Effector memory CD4-positive, alpha-beta T cell (primary cell): ENCODE results near the gene SSTR5.

Experiments used
- DNase-seq, 3 donors: peaks; one replicate each; pipeline ENCODE4 v3.0.0-alpha.2; 2020
- H3K27ac ChIP-seq: 2 replicates; pipeline ENCODE4 v1.7.0; 2013; ENCODE audit warnings: mild to moderate bottlenecking, low read length, moderate library complexity; ENCODE audit not compliant: insufficient read depth, poor library complexity, severe bottlenecking
- H3K27me3 ChIP-seq: replicated peaks from 2 replicates; pipeline ENCODE4 v1.7.0; 2013; ENCODE audit warnings: mild to moderate bottlenecking, low read length; ENCODE audit not compliant: insufficient read depth, control insufficient read depth, poor library complexity, severe bottlenecking
- H3K36me3 ChIP-seq: 2 replicates; pipeline ENCODE4 v1.7.0; 2013; ENCODE audit warnings: mild to moderate bottlenecking, low read length, moderate library complexity; ENCODE audit not compliant: control insufficient read depth, insufficient read depth
- H3K4me1 ChIP-seq: 2 replicates; pipeline ENCODE4 v1.7.0; 2013; ENCODE audit warnings: low read length, mild to moderate bottlenecking; ENCODE audit not compliant: control insufficient read depth, insufficient read depth, poor library complexity, severe bottlenecking
- H3K4me3 ChIP-seq: 2 replicates; pipeline ENCODE4 v1.7.0; 2013; ENCODE audit warnings: low read length, low read depth, mild to moderate bottlenecking; ENCODE audit not compliant: insufficient read depth, poor library complexity, severe bottlenecking
- H3K9me3 ChIP-seq: 2 replicates; pipeline ENCODE4 v1.7.0; 2013; ENCODE audit warnings: mild to moderate bottlenecking, low read length, moderate library complexity; ENCODE audit not compliant: control insufficient read depth

The SSTR5 gene

DNA sequence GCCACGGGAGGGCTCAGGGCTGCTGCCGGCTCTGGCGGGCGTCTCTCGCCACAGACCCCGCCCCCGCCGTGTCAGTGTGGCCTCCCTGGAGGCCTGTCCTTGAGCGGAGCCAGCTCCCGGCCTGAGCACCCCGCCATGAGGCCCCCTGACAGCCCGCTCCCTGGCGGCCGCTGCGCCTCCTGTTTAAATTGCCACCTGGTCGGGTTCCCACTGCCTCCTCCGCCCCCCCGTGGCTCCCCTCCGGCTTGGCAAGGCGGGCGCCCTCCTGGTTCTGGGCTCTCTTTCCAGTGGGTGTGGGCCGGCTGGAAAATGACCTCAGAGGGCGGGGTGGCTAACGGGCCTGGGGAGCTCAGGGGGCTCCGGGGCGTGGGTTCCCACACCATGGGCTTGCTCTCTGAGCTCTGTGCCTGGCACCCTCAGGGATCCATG lies 42.1 kb upstream of the SSTR5 start:
- no peaks in the 10 kb centered on the region for H3K36me3 ChIP-seq
- no peak overlapping the region for H3K4me3 ChIP-seq
- no peaks in the 10 kb centered on the region for H3K27me3 ChIP-seq
- no peak overlapping the region for H3K27ac ChIP-seq
- no peak for DNase-seq
- no peaks in the 10 kb centered on the region for H3K4me1 ChIP-seq
- H3K9me3 ChIP-seq = no peaks in the 10 kb centered on the region

DNA sequence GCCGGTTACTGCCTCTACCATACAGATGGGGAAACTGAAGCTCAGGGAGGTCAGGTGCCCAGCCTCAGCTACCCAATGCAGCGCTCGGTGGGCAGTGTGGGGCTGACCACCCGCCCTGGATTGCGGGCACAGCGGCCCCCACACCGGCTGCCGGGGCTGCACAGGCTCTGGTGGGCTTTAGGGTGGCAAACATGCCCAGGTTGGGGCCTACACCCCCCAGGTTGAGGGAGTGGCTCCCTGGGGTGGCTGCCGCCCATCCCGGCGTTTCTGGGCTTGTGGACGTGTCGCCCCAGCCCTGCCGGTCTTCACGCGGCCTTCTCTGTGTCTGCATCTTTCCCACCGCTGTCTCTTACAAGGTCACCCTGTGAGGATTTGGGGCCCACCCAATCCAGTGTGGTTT lies 40.9 kb upstream of the SSTR5 start:
- Histone ChIP-seq H3K36me3 (no peaks in the 10 kb centered on the region), H3K27ac (no peak overlapping the region), H3K27me3 (no peaks in the 10 kb centered on the region), H3K9me3 (no peaks in the 10 kb centered on the region), H3K4me3 (no peak overlapping the region), H3K4me1 (no peaks in the 10 kb centered on the region)
- no peak for DNase-seq

DNA sequence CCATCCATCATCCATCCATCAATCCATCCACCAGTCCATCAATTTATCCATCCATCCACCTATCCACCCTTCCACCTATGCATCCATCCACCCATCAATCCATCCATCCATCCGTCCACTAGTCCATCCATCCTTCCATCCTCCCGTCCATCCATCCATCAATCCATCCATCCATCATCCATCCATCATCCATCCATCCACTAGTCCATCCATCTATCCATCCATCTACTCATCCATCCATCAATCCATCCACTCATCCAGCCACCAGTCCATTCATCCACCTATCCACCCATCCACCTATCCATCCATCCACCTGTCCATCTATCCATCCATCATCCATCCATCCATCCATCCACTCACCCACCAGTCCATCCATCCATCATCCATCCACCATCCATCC lies 39.9 kb upstream of the SSTR5 start:
- no peaks in the 10 kb centered on the region for H3K27me3 ChIP-seq

DNA sequence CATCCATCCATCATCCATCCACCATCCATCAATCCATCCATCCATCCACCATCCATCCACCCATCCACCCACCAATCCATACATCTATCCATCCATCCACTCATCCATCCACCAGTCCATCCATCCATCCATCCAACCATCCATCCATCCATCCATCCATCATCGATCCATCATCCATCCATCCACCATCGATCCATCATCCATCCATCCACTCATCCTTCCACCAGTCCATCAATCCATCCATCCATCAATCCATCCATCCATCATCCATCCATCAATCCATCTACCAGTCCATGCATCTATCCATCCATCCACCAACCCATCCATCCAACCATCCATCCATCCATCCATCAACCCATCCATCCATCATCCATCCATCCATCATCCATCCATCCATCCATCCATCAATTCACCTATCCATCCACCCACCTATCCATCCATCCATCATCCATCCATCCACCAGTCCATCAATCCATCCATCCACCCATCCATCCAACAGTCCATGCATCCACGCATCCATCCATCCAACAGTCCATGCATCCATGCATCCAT lies 39.3 kb upstream of the SSTR5 start:
- Histone ChIP-seq H3K4me1 (no peaks in the 10 kb centered on the region), H3K27ac (no peak overlapping the region), H3K27me3 (no peaks in the 10 kb centered on the region), H3K9me3 (no peaks in the 10 kb centered on the region), H3K4me3 (no peak overlapping the region), H3K36me3 (no peaks in the 10 kb centered on the region)
- DNase-seq = no peak

More for the DNA sequence above, 39.9 kb upstream of the SSTR5 start:
- H3K27ac ChIP-seq = no peak overlapping the region
- no peak for DNase-seq
- H3K9me3 ChIP-seq = no peaks in the 10 kb centered on the region
- H3K36me3 ChIP-seq = no peaks in the 10 kb centered on the region
- H3K4me1 ChIP-seq = no peaks in the 10 kb centered on the region
- no peak overlapping the region for H3K4me3 ChIP-seq

DNA sequence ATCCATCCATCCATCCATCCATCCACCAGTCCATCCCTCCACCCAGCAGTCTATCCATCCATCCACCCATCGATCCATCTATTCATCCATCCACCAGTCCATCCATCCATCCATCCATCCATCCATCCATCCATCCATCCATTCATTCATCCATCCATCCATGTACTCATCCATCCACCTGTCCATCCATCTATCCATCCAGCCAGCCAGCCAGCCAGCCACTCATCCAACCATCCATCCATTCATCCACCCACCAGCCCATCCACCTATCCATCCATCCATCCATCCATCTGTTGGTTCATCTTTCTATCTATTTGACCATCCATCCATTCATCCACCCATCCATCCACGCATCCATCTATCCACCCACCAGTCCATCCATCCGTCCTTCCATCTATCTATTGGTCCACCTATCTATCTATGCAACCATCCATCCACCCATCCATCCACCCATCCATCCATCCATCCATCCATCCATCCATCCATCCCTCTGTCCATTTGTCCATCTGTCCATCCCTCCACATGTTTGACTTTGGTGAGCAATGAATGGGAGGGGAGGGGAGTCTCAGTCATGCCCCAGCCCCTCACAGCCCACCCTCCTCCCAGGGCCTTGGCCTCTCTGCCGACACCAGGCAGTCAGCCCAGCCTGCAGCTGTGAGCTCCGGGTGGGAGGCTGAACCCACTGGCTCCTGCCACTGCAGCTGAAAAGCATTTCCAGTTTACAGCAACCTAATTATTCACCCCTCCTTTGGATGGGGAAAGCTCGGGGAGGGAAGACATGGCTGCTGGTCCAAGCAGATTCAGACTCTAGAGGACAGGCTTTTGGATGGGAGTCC lies 38.1 kb upstream of the SSTR5 start:
- no peaks in the 10 kb centered on the region for H3K27me3 ChIP-seq
- H3K9me3 ChIP-seq = no peaks in the 10 kb centered on the region
- H3K4me3 ChIP-seq = no peak overlapping the region
- H3K27ac ChIP-seq = no peak overlapping the region
- no peaks in the 10 kb centered on the region for H3K4me1 ChIP-seq
- DNase-seq = no peak
- H3K36me3 ChIP-seq = no peaks in the 10 kb centered on the region

DNA sequence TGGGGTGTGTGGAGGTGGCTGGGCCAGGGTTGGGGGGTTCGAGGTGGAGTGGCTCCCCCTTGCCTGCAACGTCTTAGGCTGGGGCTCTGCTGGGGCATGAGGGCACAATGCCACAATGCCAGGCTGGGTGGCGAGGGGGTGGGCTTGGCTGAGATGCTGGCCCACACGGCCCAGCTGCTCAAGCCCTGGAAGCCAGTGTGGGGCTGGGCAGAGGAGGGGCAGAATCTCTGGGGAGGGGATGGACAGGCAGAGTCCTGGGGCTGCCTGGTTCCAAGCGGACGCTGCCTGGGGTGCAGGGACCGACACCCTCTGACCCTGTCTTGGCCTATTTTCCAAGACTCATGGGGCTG lies 37.5 kb upstream of the SSTR5 start:
- no peak overlapping the region for H3K4me3 ChIP-seq
- H3K9me3 ChIP-seq = no peaks in the 10 kb centered on the region
- no peak overlapping the region for H3K27ac ChIP-seq
- no peaks in the 10 kb centered on the region for H3K36me3 ChIP-seq
- H3K27me3 ChIP-seq = no peaks in the 10 kb centered on the region
- no peaks in the 10 kb centered on the region for H3K4me1 ChIP-seq
- no peak for DNase-seq

DNA sequence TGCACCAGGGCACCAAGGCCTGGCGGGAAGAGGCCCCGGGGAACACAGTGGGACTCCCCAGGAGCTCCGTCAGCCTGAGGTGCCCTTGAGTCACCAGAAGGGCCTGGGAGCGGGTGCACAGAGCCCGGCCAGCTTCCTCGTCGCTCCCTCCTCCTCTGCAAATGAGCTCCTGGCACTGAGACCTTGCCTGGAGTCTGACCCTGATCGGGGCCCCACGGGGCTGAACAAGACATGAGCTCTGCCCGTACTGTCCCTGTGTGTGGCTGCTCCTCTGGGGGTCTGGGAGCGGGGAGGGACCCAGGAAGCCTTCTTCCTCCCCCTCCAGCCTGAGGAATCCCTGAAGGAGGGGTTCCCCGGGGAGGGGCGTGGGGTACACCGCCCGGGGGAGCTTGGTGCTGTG lies 36.4 kb upstream of the SSTR5 start:
- Histone ChIP-seq H3K9me3 (no peaks in the 10 kb centered on the region), H3K4me1 (no peaks in the 10 kb centered on the region), H3K27ac (no peak overlapping the region), H3K27me3 (no peaks in the 10 kb centered on the region), H3K4me3 (no peak overlapping the region), H3K36me3 (no peaks in the 10 kb centered on the region)
- DNase-seq = no peak

DNA sequence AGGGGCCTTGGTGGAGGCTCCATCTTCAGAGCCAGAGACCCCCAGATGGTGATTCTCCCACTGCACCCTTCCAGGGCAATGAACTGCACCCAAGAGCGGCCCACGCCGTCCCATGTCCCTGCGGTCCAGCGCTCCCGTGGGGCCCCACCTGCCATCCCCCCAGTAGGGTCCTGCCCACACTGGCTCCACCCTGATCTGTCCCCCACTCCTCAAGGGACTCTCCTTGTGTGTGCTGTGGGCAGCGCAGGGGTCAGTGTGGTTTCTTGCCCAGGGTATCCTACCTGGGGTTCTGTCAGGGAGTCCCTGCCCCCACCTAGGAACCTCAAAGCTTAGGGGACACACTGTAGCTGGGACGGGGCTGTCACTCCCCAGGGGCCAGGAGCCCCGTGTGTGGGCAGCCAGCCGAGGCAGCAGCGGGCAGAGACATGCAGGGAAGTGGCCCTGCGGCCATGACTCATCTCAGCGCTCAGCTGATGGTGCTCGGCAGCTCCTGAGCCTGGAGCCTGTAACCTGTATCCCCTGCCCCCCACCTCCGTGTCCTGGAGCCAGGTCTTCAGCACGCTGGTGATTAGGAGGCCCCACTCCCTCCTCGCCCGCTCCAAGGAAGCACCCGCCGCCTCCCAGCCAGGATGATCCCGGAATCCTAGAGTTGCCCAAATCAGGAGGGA lies 35.7 kb upstream of the SSTR5 start:
- H3K27ac ChIP-seq = no peak overlapping the region
- H3K4me1 ChIP-seq = no peaks in the 10 kb centered on the region
- no peak overlapping the region for H3K4me3 ChIP-seq
- no peaks in the 10 kb centered on the region for H3K36me3 ChIP-seq
- no peaks in the 10 kb centered on the region for H3K27me3 ChIP-seq
- no peak for DNase-seq
- H3K9me3 ChIP-seq = no peaks in the 10 kb centered on the region

DNA sequence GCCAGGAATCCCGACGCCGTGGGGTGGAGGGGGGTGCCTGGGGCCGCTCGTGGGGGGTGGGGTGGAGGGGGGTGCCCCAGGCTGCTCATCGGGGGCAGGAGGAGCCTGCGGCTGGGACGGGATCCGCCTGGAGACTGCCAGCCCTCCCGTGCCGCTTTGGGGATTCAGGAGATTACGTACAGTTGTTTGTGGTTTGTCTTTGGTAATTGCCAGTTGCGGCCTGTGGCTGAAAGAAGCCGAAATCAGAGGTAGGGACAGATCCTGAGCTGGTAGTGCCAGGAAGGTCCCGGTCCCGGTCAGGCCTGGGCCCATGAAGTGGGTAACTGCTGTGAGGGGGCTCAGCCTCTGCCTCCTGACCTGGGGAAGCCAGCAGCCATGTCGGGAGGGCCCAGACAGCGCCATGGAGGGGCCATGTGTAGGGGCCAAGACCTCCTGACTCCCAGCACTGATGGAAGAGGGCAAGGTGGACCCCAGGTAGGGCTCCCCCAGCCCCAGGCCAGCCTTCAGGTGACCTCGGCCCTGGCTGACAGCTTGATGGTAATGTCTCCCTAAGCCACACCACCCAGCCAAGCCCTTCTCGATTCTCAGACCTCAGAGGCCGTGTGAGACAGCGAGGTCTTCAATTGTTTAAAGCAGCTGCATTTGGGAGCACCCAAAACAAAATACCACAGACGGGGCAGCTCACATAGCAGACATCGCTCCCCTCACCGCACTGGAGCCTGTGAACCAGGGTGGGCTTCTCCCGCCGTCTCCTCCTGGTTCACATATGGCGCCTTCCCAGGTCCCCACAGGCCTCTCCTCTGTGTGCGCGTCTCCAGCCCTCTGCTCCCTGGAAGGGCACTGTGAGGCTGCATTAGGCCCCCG lies 34.9 kb upstream of the SSTR5 start:
- no peaks in the 10 kb centered on the region for H3K4me1 ChIP-seq
- H3K27me3 ChIP-seq = no peaks in the 10 kb centered on the region
- DNase-seq = no peak
- no peak overlapping the region for H3K27ac ChIP-seq
- no peaks in the 10 kb centered on the region for H3K36me3 ChIP-seq
- H3K9me3 ChIP-seq = no peaks in the 10 kb centered on the region
- no peak overlapping the region for H3K4me3 ChIP-seq
